EH (cell line): ENCODE measurements around the gene RAET1G.
"Not testable (repeated sequence)": the region's sequence is repeated elsewhere in the genome, so short reads cannot be mapped to it uniquely, and the experiment has no call there.

ENCODE experiments used
- DNase-seq: peaks from one replicate; pipeline ENCODE4 v3.0.0-alpha.2; 2015; ENCODE audit warnings: low read depth

RAET1G gene

DNA sequence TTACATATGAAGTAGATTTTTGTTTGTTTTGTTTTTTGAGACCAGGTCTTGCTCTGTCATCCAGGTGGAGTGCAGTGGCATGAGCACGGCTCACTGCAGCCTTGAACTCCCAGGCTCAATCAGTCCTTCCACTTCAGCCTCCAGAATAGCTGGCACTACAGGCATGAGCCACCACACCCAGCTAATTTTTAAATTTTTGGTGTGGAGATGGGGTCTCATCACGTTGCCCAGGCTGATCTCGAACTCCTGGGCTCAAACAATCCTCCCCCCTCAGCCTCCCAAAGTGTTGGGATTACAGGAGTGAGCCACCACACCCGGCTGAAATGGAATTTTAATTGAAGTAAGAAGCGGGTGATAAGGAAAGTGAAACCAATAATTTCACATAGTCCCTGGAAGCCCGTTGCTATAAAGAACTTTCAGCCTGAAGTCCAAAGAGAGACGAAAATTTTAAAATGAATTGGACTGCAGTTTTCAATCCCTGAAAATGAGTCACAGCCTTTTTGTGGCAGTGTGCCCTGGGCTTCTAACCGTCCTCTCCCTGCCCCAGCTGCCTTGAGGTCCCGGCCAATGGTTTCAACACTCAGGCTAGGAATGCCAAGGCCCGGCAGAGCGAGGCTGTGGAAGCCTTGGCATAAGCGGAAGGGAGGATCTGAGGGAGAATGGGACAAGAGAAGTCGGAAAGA is 25.8 kb downstream of the RAET1G start:
- peak; percentile 95 for DNase-seq

DNA sequence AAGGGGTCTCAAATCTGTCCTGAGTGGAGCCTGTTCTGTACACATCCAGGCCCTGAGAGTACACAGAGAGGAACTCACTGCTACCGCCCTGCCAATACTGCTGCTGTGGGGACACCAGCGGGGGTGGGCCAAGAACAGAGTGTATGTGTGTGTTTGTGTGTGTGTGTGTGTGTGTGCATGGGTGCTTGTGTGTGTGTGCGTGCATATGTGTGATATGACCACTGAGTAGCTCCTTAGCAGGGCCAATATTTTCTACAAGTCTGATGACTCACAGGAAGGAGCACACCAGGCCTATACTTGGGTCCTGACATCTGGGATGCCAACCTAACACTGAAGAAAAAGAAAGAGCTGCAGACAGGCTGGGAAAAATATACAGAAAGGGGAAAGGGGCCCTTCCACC is 26.4 kb downstream of the RAET1G start:
- peak; percentile 64 for DNase-seq

DNA sequence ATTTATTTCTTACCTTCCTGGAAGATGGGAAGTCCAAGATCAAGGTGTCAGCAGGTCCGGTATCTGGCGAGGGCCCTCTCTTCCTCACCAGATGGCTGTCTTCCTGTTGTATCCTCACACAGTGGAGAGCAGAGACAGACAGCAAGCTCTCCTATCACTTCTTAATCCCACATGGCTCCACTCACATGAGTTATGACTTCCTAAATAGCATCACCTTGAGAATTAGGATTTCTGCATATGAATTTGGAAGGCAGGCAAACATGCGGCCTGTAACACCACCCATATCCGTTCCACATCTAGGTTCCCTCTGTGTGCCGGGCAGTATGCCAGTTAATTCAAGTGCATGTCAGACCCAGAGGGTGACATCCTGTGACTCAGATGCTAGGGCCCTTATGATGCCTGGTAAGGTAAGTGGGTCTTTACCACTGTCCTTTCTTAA is 27.1 kb downstream of the RAET1G start:
- DNase-seq = peak; percentile 88

DNA sequence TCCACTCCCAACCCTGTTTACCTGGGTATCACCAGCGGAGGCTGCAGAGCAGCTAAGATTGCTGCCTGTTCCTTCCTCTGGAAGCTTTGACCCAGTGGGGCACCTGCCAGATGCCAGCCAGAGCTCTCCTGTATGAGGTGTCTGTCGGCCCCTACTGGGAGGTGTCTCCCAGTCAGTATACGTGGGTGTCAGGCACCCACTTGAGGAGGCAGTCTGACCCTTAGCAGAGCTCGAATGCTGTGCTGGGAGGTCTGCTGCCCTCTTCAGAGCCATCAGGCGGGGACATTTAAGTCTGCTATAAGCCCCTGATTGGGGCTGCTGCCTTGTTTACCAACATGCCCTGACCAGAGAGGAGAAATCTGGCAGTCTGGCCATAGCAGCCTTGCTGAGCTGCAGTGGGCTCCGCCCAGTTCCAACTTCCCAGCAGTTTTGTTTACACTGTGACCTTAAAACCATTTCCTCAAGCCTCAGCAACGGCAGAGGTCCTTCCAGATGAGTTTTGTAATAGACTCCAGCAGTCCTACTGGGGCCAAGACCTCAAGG is 27.8 kb downstream of the RAET1G start:
- DNase-seq = peak; percentile 87

DNA sequence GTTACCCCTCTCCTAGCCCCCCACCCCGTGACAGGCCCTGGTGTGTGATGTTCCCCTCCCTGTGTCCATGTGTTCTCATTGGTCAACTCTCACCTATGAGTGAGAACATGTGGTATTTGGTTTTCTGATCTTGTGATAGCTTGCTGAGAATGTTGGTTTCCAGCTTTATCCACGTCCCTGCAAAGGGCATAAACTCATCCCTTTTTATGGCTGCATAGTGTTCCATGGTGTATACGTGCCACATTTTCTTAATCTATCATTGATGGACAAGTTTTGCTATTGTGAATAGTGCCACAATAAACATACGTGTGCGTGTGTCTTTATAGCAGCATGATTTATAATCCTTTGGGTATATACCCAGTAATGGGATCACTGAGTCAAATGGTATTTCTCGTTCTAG is 31.1 kb downstream of the RAET1G start:
- DNase-seq = not testable (repeated sequence)

DNA sequence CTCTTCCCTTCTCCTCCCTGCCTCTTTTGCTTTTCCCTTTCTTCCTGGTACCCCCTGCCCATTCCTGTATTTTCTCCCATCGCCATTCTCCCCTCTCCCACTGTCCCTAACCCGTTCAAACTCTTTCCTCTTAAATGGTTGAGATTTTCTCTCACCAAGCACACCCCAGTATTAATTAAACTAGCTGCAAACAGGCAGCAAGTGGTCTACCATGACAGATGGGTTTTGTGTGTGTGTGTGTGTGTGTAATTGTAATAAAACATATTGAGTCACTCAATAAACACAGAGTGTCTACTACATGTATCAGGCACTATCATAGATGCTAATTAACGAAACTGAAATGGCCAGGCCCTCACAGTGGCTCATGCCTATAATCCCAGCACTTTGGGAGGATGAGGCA is 31.7 kb downstream of the RAET1G start:
- DNase-seq = no peak

DNA sequence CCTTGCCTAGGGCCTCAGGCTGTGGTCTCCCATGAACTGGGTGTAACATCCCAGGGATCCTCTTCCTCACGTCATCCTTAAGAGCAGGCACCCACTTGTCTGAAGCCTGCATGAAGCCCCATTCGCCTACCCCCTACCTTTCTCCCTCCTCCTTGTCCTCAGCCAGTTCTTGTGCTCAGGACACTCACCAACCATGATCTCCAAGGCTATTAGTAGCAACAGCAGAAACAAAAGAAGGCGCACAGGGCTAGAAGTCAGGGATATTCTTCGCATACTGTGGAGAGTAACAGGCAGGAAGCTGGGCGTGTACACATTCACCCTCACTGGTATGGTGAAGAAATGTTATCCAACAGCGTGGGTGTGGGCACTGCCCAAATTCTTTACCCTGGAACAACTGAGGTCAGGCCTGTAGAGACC is 32.3 kb downstream of the RAET1G start:
- no peak for DNase-seq

DNA sequence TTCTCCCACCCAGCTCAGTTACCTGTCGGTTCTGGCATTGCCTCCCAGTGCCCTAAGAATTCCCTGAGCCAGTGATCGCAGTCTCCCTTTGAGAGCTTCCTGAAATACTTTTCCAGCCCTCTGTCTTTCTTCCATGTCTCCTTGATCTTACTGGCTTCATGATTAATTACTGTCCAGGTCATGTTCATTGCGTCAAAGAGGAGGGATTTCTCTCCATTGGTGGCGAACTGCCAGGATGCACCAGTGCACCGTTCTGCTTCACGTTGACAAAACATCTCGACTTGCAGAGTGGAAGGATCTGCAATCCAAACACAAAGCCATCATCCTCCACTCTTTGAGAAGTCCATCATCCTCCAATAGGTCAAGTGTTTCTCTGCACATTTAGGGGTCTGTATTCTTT is 33.6 kb downstream of the RAET1G start:
- no peak for DNase-seq

DNA sequence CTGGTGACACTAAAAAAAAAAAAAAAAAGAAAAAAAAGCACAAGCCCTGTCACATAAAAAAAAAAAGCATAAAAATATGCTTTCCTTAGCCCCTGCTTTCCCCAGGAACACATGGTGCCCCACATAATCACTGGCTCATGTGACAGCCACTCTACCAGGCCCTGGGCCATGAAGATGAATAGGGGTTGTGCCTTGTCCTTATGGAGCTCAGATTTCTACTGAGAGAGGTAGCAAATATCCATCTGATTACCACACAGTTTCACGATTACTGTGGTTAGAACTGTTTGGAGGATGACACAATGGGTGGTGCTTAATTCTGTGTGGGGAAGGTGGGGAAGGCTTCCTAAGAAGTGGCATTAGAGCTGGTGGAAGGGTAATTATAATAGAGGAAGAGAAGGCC is 34.3 kb downstream of the RAET1G start:
- DNase-seq = peak; percentile 31

DNA sequence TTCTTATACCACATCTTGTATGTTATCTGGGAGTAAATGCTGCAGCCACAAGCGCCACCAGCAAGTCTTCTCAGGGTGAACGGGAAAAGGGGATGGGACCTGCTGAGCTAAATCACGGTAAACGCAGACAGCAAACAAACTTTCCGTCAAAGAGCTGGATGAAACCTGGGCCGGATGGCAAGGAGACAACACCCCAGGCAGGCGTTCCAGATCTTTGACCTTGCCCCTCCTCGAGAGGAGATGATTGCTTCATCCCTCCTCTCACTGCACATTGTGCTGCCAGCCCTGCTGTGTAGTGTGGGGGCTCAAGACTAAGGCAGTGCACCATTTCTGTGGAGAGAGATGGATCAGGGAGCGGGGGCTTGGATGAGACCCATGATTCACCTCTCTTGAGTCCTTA is 34.8 kb downstream of the RAET1G start:
- DNase-seq = no peak

DNA sequence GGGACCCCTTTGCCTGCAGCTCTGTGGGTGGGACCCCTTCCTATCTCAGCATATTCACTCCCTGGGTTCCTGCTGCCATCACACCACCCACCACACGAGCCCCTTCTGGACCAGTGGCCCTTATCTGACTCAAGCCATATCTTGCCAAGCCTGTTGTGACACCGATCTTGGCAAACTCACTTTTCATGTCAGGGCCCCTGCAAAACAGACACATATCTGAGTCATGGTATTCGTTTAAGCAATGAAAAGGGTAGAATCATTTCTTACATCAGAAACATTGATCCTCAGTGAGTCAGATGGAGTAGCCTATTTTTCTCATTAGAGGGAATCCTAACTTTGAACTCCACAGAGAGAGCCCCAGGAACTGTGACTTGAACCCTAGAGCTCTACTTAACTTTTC is 35.6 kb downstream of the RAET1G start:
- DNase-seq = peak; percentile 55

DNA sequence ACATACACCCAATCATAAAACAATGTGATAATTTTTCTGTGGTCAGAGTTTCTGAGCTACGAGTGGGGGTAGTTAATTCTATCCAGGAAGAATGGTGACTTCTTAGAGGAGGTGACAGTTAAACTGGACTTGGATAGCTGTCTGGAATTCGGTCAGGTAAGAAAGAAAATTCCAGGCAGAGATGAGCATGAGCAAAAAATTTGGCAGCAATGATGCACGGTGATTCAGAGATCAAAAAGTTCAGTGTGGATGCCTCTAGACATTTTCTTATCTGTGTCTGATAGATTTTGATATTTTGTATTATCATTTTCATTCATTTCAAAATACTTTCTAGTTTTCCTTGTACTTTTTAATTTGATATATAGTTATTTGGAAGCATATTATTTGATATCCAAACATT is 37.0 kb downstream of the RAET1G start:
- DNase-seq = no peak

DNA sequence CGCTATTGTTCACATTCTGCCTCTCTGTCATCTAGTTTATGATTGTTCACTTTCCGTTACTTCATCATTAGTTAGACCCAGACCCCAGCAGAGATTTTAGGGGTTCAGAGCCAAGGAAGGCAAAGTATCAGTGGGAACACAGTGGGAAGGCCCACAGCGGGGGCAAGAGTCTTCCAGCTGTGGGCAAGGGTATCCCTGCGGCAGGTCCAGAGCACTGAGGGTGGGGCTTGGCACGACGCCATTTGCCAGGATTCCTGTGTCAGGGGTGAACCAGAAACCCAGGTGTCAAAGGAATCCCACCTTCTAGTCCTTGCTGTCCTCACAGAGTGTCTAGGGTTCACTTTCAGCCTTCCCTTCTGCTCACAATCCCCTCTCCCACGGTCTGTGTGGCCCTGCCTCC is 38.3 kb downstream of the RAET1G start:
- no peak for DNase-seq

DNA sequence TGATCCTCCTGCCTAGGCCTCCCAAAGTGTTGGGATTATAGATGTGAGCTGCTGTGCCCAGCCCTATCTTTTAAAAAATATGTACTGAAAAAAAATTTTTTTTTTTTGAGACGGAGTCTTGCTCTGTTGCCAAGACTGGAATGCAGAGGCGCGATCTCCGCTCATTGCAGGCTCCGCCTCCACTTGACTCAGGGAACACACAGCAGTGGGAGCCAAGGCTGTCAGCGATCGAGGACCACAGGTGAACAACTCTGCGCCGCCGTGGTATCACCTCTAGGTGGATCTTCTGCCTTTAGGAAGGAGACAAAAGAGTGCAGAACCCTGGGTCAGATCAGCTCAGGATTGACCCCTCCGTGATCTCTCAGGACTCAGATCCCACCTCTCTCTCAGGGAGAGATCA is 38.7 kb downstream of the RAET1G start:
- DNase-seq = peak; percentile 49

DNA sequence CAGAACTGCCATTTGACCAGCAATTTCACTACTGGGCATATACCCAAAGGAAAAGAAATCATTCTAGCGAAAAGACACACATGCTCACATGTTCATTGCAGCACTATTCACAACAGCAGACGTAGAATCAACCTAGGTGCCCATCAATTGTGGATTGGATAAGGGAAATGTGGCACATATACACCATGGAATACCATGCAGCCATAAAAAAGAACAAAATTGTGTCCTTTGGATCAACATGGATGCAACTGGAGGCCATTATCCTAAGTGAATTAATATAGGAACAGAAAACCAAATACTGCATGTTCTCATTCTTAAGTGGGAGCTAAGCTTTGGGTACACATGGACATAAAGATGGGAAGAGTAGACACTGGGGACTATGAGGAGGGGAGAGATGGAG is 41.1 kb downstream of the RAET1G start:
- DNase-seq = no peak

DNA sequence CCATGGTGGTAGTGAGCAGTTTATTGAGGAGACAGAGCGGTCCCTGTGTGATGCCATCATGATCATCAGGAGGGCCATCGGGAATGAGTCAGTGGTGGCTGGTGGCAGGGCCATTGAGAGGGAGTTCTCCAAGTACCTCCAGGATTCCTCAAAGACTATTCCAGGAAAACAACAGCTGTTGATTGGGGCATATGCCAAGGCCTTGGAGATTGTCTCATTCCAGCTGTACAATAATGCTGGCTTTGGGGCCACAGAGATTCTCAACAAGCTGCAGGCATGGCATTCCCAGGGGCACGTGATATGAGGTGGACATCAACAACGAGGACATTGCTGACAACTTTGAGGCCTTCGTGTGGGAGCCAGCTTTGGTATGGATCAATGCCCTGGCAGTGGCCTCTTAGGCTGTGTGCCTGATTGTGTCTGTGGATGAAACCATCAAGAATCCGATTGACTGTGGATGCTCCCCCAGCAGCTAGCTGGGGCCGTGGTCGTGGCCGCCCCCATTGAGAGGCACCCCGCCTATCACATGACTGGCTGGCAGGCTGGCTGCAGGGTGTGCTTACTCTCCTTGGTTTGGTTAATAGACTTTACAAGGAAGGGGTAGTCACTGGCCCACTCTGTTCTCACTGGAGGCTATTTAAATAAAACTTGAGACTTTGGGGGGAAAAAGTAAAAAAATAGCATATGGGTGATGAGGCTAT is 41.7 kb downstream of the RAET1G start:
- DNase-seq = no peak

DNA sequence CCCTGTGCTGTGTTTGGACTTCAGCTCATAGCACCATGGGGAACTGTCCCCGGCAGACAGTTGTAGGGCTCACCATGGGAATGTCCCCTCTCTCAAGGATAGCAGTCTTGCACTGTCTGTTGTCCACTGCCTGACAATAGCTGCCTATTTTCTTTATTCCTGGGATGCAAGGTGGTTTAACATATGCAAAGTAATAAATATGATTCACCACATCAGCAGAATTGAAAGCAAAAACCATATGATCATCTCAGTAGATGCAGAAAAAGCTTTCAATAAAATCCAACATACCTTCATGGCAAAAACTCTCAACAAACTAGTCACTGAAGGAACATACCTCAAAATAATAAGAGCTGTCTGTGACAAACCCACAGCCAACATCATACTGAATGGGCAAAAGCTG is 45.3 kb downstream of the RAET1G start:
- DNase-seq = no peak

DNA sequence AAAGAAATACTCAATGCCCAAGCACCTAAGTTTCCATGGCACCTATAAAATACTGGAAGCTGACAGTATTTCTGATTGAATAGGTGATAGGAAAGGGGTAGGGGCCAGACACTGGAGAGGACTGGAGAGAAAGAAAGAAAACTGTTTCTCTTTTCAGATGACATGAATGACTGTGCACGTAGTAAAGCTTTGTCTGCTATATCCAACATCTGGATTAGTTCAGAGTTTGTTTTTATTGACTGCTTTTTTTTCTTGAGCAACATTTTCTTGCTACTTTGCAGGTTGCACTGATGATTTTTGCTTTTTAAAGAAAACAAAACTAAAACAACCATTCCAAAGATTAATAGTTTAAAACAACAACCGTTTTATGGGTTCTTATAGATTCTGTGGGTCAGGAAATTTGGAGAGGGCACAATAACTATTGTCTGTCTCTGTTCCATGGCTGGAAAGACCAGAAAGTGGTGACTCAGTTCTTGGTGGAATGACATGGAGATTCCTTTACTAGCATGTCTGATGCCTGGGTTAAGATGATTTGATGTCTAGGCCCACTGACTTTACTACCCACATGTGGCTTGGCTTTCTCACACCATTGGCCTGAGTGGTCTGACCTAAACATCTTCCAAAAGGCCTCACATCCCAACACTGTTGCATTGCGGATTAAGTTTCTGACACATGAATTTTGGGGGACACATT is 46.5 kb downstream of the RAET1G start:
- DNase-seq = no peak

DNA sequence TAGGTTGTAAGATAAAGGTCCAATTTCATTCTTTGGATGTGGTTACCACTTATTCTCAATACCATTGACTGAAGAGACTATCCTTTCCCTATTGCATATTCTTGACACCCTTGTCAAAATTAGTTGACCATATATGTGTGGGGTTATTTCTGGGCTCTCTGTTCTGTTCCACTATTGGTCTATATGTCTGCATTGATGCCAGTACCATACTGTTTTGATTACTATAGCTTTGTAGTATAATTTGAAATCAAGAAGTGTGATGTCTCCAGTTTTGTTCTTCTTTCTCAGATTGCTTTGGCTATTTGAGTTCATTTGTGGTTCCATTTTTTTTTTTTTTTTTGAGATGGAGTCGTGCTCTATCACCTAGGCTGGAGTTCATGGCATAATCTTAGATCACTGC is 50.7 kb downstream of the RAET1G start:
- DNase-seq = no peak

DNA sequence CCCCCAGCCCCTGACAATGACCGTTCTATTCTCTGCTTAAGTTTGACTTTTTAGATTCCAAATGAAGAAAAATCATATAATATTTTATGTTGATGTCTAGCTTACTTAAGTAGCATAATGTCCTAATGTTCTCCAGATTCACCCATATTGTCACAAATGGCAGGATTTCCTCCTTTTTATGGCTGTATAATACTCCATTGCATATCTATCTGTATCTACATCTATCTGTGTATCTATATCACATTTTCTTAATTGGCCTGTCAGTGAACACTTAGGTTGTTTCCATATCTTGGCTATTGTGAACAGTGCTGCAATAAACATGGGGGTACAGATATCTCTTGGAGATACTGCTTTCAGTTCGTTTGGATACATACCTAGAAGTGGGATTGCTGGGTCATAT is 51.7 kb downstream of the RAET1G start:
- no peak for DNase-seq

DNA sequence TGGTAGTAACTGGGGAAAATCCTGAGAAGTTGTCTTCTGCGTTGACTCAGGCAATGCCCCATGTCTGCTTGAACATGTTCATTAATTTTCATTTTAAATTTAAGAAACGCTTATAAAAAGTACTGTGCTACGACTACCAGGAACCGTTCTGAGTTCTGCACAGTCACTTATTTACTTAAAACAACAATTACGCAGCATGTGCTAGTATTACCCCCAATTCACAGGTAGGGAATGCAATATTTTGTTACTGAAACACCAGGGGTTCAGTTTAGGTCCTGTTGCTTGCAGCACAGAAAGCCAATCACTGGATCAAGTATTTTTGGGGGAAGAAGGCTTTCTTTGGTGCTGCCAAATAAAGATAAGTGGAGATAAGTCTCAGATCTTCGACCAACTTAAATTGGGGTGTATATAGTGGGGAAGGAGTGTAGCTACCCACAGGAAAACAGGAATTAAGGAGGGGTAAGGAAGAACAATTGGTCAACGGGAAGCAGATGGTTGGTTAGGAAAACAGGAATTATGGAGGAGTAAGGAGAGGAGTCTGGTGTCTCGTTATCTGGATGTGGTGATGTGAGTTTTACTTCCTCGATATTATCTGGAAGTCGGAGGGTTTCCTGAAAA is 53.5 kb downstream of the RAET1G start:
- no peak for DNase-seq

DNA sequence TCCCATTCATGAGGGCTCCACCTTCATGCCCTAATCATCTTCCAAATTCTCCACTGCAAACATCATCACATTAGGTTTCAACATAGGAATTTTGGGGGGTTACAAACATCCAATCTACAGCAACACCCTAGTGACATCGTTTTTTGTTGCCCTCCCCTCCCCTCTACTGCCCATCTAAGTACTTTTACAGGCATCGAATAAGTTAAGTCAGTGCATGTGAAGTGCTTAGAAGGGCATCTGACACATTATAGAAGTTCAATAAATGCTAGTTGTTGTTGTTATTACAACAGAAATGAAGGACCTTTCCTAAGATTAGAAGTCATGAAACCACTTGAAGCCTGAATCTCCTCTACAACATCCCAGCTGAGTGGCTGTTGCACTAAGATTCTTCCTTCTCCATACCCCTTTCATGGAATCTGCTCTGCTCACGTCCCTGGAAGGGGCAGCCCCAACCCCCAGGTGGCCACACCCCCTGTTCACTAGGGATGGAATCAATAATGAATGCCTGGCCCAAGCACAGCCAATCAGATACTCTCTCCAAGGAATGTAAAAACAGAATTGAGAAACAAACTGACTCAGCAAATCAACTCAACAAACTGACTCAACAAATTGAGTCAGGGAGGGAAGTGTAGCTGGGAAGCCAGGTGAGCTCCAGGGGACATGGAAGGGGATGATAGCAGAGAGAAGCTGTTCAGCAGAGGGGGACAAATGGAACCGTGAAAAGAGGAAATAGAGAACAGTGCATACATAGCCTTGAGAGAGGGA is 54.9 kb downstream of the RAET1G start:
- DNase-seq = no peak
